Fibroblast of skin of right biceps (primary cell): ENCODE measurements around the gene HAUS8.
"Not testable (repeated sequence)": the region's sequence is repeated elsewhere in the genome, so short reads cannot be mapped to it uniquely, and the experiment has no call there.

Experiments
- DNase-seq: peaks from one replicate; pipeline ENCODE4 v3.0.0-alpha.2; 2013

Gene HAUS8

GRCh38 chr19:17075035-17075863, at the start of gene HAUS8, which contains the start of gene MYO9B:
HAUS8 (minus strand) TSS chr19:17075452; CDS start chr19:17075422, 30 bp downstream.
MYO9B (plus strand) TSS chr19:17075777; CDS start chr19:17101718, 25,941 bp downstream.
- peak; percentile 100 for DNase-seq

- no peak for DNase-seq
Observed at GRCh38 chr19:17124025-17124424, 48.8 kb upstream of the HAUS8 start.

GRCh38 chr19:17123041-17123440, 47.8 kb upstream of the HAUS8 start:
- no peak for DNase-seq

- DNase-seq: peak; percentile 60
Observed at GRCh38 chr19:17121736-17122293, 46.6 kb upstream of the HAUS8 start.

- no peak for DNase-seq
Observed at GRCh38 chr19:17118957-17119356, 43.7 kb upstream of the HAUS8 start.

GRCh38 chr19:17116996-17117702, 41.9 kb upstream of the HAUS8 start:
- DNase-seq: no peak

GRCh38 chr19:17114414-17114831, 39.2 kb upstream of the HAUS8 start:
- peak; percentile 20 for DNase-seq

GRCh38 chr19:17113127-17113785, 38.0 kb upstream of the HAUS8 start:
- no peak for DNase-seq

GRCh38 chr19:17112700-17113099, 37.4 kb upstream of the HAUS8 start:
- DNase-seq: no peak

GRCh38 chr19:17112271-17112670, 37.0 kb upstream of the HAUS8 start:
- no peak for DNase-seq

- DNase-seq: no peak
Observed at GRCh38 chr19:17111766-17112165, 36.5 kb upstream of the HAUS8 start.

- DNase-seq: no peak
Observed at GRCh38 chr19:17110599-17110966, 35.3 kb upstream of the HAUS8 start.

GRCh38 chr19:17109962-17110598, 34.8 kb upstream of the HAUS8 start:
- DNase-seq: no peak

- DNase-seq: no peak
Observed at GRCh38 chr19:17109300-17109699, 34.0 kb upstream of the HAUS8 start.

- DNase-seq: no peak
Observed at GRCh38 chr19:17108453-17108784, 33.2 kb upstream of the HAUS8 start.

GRCh38 chr19:17107546-17108452, 32.5 kb upstream of the HAUS8 start:
- DNase-seq: peak; percentile 95

- not testable (repeated sequence) for DNase-seq
Observed at GRCh38 chr19:17106964-17107363, 31.7 kb upstream of the HAUS8 start.

- no peak for DNase-seq
Observed at GRCh38 chr19:17105556-17105955, 30.3 kb upstream of the HAUS8 start.

GRCh38 chr19:17104679-17105078, 29.4 kb upstream of the HAUS8 start:
- DNase-seq: no peak

- peak; percentile 52 for DNase-seq
Observed at GRCh38 chr19:17103177-17103576, 27.9 kb upstream of the HAUS8 start.
